Muscle of leg (tissue), 16 donors: ENCODE results near the gene TSPYL2. TPM values are rescaled to one million over a fixed set of nuclear protein-coding genes. Genes with fewer than 3 reads are reported as not detected.

ENCODE experiments used
- DNase-seq: peaks from one replicate; pipeline ENCODE4 v3.0.0; 2013
- H3K27ac ChIP-seq: one replicate; pipeline ENCODE4 v1.5.1; 2013; ENCODE audit warnings: mild to moderate bottlenecking, low read length, control low read depth
- H3K27me3 ChIP-seq: one replicate; pipeline ENCODE4 v1.6.1; 2013; ENCODE audit warnings: low read length; ENCODE audit not compliant: control insufficient read depth, insufficient read depth
- H3K36me3 ChIP-seq: one replicate; pipeline ENCODE4 v1.6.1; 2013; ENCODE audit warnings: low read length; ENCODE audit not compliant: control insufficient read depth, insufficient read depth
- H3K4me1 ChIP-seq: one replicate; pipeline ENCODE4 v1.6.1; 2013; ENCODE audit warnings: low read length; ENCODE audit not compliant: control insufficient read depth, insufficient read depth
- H3K4me3 ChIP-seq: one replicate; pipeline ENCODE4 v1.5.1; 2013; ENCODE audit warnings: low read length, control low read depth
- H3K9me3 ChIP-seq: replicated peaks from 2 replicates; pipeline ENCODE4 v1.6.1; 2013; ENCODE audit warnings: low read depth, low read length; ENCODE audit not compliant: control insufficient read depth
- WGBS: methylation state at CpG from one replicate; pipeline ENCODE4 v1.1.5; 2013; ENCODE audit warnings: missing lambda C conversion rate; ENCODE audit not compliant: insufficient coverage; 5-methylcytosine and 5-hydroxymethylcytosine counted together
- long read RNA-seq, 11 donors: transcript quantifications; one replicate each; lab custom pipeline, GENCODE V29; 2026
- polyA plus RNA-seq, 8 donors: library from polyadenylated mRNA; unstranded; fragments of 120-200 nt; gene quantifications; one replicate each; pipeline versions ENCODE4 v1.2.1 to v1.2.3, GENCODE V29; 2013; ENCODE audit warnings: inconsistent platforms in 1 of 8, low replicate concordance in 1 of 8; ENCODE audit not compliant: insufficient read length in 8 of 8, insufficient read depth in 1 of 8
- total RNA-seq: library from RNA; stranded (reverse); fragments of 120-200 nt; gene quantifications from one replicate; pipeline ENCODE4 v1.2.4, GENCODE V29; 2013

TSPYL2 gene
- 9.5 TPM for total RNA-seq
- polyA plus RNA-seq: 10 to 100 TPM; 13.2 to 16.5 (median 13.9) TPM
- long read RNA-seq, donor 1: 0 reads
- long read RNA-seq, donor 2: 0 reads
- long read RNA-seq, donor 3, full-length matches to known transcripts: 2 of 2 reads
- long read RNA-seq, donor 3, partial matches to known transcripts: 0 of 2 reads
- long read RNA-seq, donor 3, other reads (novel, unspliced or antisense): 0 of 2 reads
- long read RNA-seq, donor 4: 0 reads
- long read RNA-seq, donor 5, full-length matches to known transcripts: 3 of 10 reads
- long read RNA-seq, donor 5, partial matches to known transcripts: 7 of 10 reads
- long read RNA-seq, donor 5, other reads (novel, unspliced or antisense): 0 of 10 reads
- long read RNA-seq, donor 6, full-length matches to known transcripts: 2 of 2 reads
- long read RNA-seq, donor 6, partial matches to known transcripts: 0 of 2 reads
- long read RNA-seq, donor 6, other reads (novel, unspliced or antisense): 0 of 2 reads
- long read RNA-seq, donor 7, partial matches to known transcripts: 0 of 1 reads
- long read RNA-seq, donor 7, other reads (novel, unspliced or antisense): 0 of 1 reads
- long read RNA-seq, donor 8: 0 reads
- long read RNA-seq, donor 9: 0 reads
- long read RNA-seq, donor 10, partial matches to known transcripts: 0 of 1 reads
- long read RNA-seq, donor 10, other reads (novel, unspliced or antisense): 0 of 1 reads
- long read RNA-seq, donor 11: 0 reads

- DNase-seq: peak; percentile 99
- 38% methylated on average over 71 of the region's 86 CpGs for WGBS
These were observed at the start of gene TSPYL2 for GRCh38 chrX:53081925-53082772. TSPYL2 (plus strand) TSS chrX:53082367; CDS start chrX:53082499, 132 bp downstream.

GRCh38 chrX:53036149-53036548 lies 46.0 kb upstream of the TSPYL2 start:
- no peak for DNase-seq
- no peaks in the 10 kb centered on the region for H3K36me3 ChIP-seq
- H3K27me3 ChIP-seq: peaks cover 18% of the 10 kb centered on the region
- 83% methylated on average over 1 of the region's 5 CpGs for WGBS
- no peaks in the 10 kb centered on the region for H3K9me3 ChIP-seq
- H3K4me3 ChIP-seq: no peak overlapping the region
- no peaks in the 10 kb centered on the region for H3K4me1 ChIP-seq
- no peak overlapping the region for H3K27ac ChIP-seq

More at GRCh38 chrX:53081925-53082772, at the start of gene TSPYL2:
- no peaks in the 10 kb centered on the region for H3K9me3 ChIP-seq
- peaks cover 46% of the 10 kb centered on the region for H3K27me3 ChIP-seq
- H3K4me1 ChIP-seq: peaks cover 8% of the 10 kb centered on the region
- H3K4me3 ChIP-seq: peak within 1 kb of the TSS; percentile 72
- H3K36me3 ChIP-seq: peaks cover 21% of the 10 kb centered on the region
- H3K27ac ChIP-seq: peak within 1 kb of the TSS; percentile 88

GRCh38 chrX:53039236-53039635 lies 42.9 kb upstream of the TSPYL2 start:
- Histone ChIP-seq H3K27ac (no peak overlapping the region), H3K4me3 (no peak overlapping the region), H3K9me3 (no peaks in the 10 kb centered on the region), H3K4me1 (no peaks in the 10 kb centered on the region), H3K36me3 (no peaks in the 10 kb centered on the region), H3K27me3 (peaks cover 24% of the 10 kb centered on the region)
- 100% methylated on average over 2 of the region's 4 CpGs for WGBS
- DNase-seq: no peak

GRCh38 chrX:53044995-53045394 lies 37.2 kb upstream of the TSPYL2 start:
- DNase-seq: no peak
- 42% methylated on average over 2 of the region's 5 CpGs for WGBS
- peaks cover 2% of the 10 kb centered on the region for H3K36me3 ChIP-seq
- no peak overlapping the region for H3K27ac ChIP-seq
- peaks cover 46% of the 10 kb centered on the region for H3K27me3 ChIP-seq
- no peaks in the 10 kb centered on the region for H3K9me3 ChIP-seq
- H3K4me3 ChIP-seq: no peak overlapping the region
- H3K4me1 ChIP-seq: peaks cover 4% of the 10 kb centered on the region

- WGBS: 91% methylated on average over 4 of the region's 6 CpGs
- Histone ChIP-seq H3K27me3 (peaks cover 50% of the 10 kb centered on the region), H3K4me1 (peaks cover 4% of the 10 kb centered on the region), H3K4me3 (no peak overlapping the region), H3K36me3 (peaks cover 3% of the 10 kb centered on the region), H3K9me3 (no peaks in the 10 kb centered on the region), H3K27ac (no peak overlapping the region)
- no peak for DNase-seq
These were observed 34.9 kb upstream of the TSPYL2 start for GRCh38 chrX:53047228-53047627.

GRCh38 chrX:53048169-53049126 lies 33.7 kb upstream of the TSPYL2 start, which contains the start of gene GPR173:
GPR173 (plus strand) TSS chrX:53048789; CDS start chrX:53076622, 27,833 bp downstream.
- H3K27me3 ChIP-seq: peaks cover 44% of the 10 kb centered on the region
- H3K9me3 ChIP-seq: no peaks in the 10 kb centered on the region
- H3K4me3 ChIP-seq: peak within 1 kb of the TSS; percentile 54
- H3K27ac ChIP-seq: peak within 1 kb of the TSS; percentile 59
- peaks cover 4% of the 10 kb centered on the region for H3K4me1 ChIP-seq
- 28% methylated on average over 10 of the region's 38 CpGs for WGBS
- peaks cover 3% of the 10 kb centered on the region for H3K36me3 ChIP-seq
- peak; percentile 81 for DNase-seq

- 23% methylated on average over 7 of the region's 8 CpGs for WGBS
- H3K27me3 ChIP-seq: peaks cover 40% of the 10 kb centered on the region
- DNase-seq: no peak
- H3K27ac ChIP-seq: no peak overlapping the region
- H3K4me1 ChIP-seq: peaks cover 4% of the 10 kb centered on the region
- H3K9me3 ChIP-seq: no peaks in the 10 kb centered on the region
- H3K4me3 ChIP-seq: peak overlapping the region; percentile 54
- H3K36me3 ChIP-seq: peaks cover 3% of the 10 kb centered on the region
These were observed 33.0 kb upstream of the TSPYL2 start for GRCh38 chrX:53049127-53049517.

- no peak for DNase-seq
- 72% methylated on average over 5 of the region's 6 CpGs for WGBS
These were observed 31.3 kb upstream of the TSPYL2 start for GRCh38 chrX:53050841-53051240.

GRCh38 chrX:53055244-53055849 lies 26.8 kb upstream of the TSPYL2 start:
- 72% methylated on average over 6 of the region's 6 CpGs for WGBS
- no peaks in the 10 kb centered on the region for H3K9me3 ChIP-seq
- DNase-seq: no peak
- no peak overlapping the region for H3K4me3 ChIP-seq
- peaks cover 21% of the 10 kb centered on the region for H3K27me3 ChIP-seq
- no peaks in the 10 kb centered on the region for H3K4me1 ChIP-seq
- H3K27ac ChIP-seq: no peak overlapping the region
- H3K36me3 ChIP-seq: no peaks in the 10 kb centered on the region

More at GRCh38 chrX:53050841-53051240, 31.3 kb upstream of the TSPYL2 start:
- H3K9me3 ChIP-seq: no peaks in the 10 kb centered on the region
- peaks cover 36% of the 10 kb centered on the region for H3K27me3 ChIP-seq
- no peak overlapping the region for H3K27ac ChIP-seq
- H3K4me3 ChIP-seq: no peak overlapping the region
- peaks cover 3% of the 10 kb centered on the region for H3K36me3 ChIP-seq
- H3K4me1 ChIP-seq: peaks cover 4% of the 10 kb centered on the region
